Loucy (cell line): ENCODE measurements around the gene DCDC2B.
A peak's percentile ranks its signal among the peaks of the same experiment; 100 is the strongest.

ENCODE experiments used
- H2AFZ ChIP-seq: fragments of 200-600 bp; sonication (generic); 2 replicates; pipeline ENCODE4 v1.6.0; 2016; ENCODE audit warnings: antibody characterized with exemption, mild to moderate bottlenecking, low read length, moderate library complexity
- H3F3A ChIP-seq: fragments of 200-600 bp; 2 replicates; pipeline ENCODE4 v1.6.0; 2016; ENCODE audit warnings: antibody characterized with exemption, low read depth, mild to moderate bottlenecking
- H3K27me3 ChIP-seq: fragments of 200-600 bp; sonication (generic); 2 replicates; pipeline ENCODE4 v1.6.1; 2014; ENCODE audit warnings: low read length, mild to moderate bottlenecking; ENCODE audit not compliant: insufficient read depth, poor library complexity, severe bottlenecking
- H3K36me3 ChIP-seq: fragments of 200-600 bp; sonication (generic); 2 replicates; pipeline ENCODE4 v1.6.1; 2016; ENCODE audit warnings: low read length; ENCODE audit not compliant: insufficient read depth
- H3K4me1 ChIP-seq: fragments of 200-600 bp; sonication (generic); 2 replicates; pipeline ENCODE4 v1.5.1; 2014; ENCODE audit warnings: low read length, mild to moderate bottlenecking; ENCODE audit not compliant: insufficient read depth, poor library complexity, severe bottlenecking
- H3K4me2 ChIP-seq: fragments of 200-600 bp; sonication (generic); 2 replicates; pipeline ENCODE4 v1.6.0; 2014; ENCODE audit warnings: antibody characterized with exemption, low read length, low read depth, mild to moderate bottlenecking; ENCODE audit not compliant: poor library complexity, severe bottlenecking
- H3K4me3 ChIP-seq: fragments of 200-600 bp; sonication (generic); 2 replicates; pipeline ENCODE4 v1.5.1; 2014; ENCODE audit warnings: low read length, mild to moderate bottlenecking, mixed read lengths; ENCODE audit not compliant: poor library complexity, severe bottlenecking
- H3K79me2 ChIP-seq: fragments of 200-600 bp; sonication (generic); 2 replicates; pipeline ENCODE4 v1.6.1; 2014; ENCODE audit warnings: low read length; ENCODE audit not compliant: insufficient read depth
- H3K9ac ChIP-seq: fragments of 200-600 bp; sonication (generic); 2 replicates; pipeline ENCODE4 v1.6.0; 2014; ENCODE audit warnings: mild to moderate bottlenecking, low read depth, low read length, moderate library complexity; ENCODE audit not compliant: poor library complexity, severe bottlenecking
- H3K9me2 ChIP-seq: fragments of 200-600 bp; sonication (generic); replicated peaks from 2 replicates; pipeline ENCODE4 v1.6.1; 2016; ENCODE audit warnings: low read depth, low read length, mixed read lengths
- H3K9me3 ChIP-seq: fragments of 200-600 bp; sonication (generic); 2 replicates; pipeline ENCODE4 v1.6.1; 2014; ENCODE audit warnings: mild to moderate bottlenecking, antibody characterized with exemption, low read length, low read depth; ENCODE audit not compliant: insufficient read depth
- H4K20me1 ChIP-seq: fragments of 200-600 bp; sonication (generic); 2 replicates; pipeline ENCODE4 v1.6.0; 2014; ENCODE audit warnings: antibody characterized with exemption, low read length, mild to moderate bottlenecking; ENCODE audit not compliant: insufficient read depth, poor library complexity, severe bottlenecking
- CTCF ChIP-seq: fragments of 200-600 bp; sonication (generic); conservative IDR thresholded peaks from 2 replicates; pipeline ENCODE4 v1.5.1; 2014; ENCODE audit warnings: mild to moderate bottlenecking, antibody characterized with exemption, low read length
- EZH2phosphoT487 ChIP-seq: fragments of 200-600 bp; IDR thresholded peaks from 2 replicates; pipeline ENCODE4 v1.6.1; 2018; ENCODE audit warnings: antibody characterized with exemption, mild to moderate bottlenecking, moderate library complexity, borderline replicate concordance

The DCDC2B gene

GRCh38 chr1:32247452-32247851 is 38.6 kb downstream of the DCDC2B start:
- no peaks in the 10 kb centered on the region for H3K9me3 ChIP-seq
- H2AFZ ChIP-seq, result peak overlapping the region; percentile 70; the same call in 1 of the 2 replicates
- H3K4me1 ChIP-seq, result peaks cover 46% of the 10 kb centered on the region
- H3K79me2 ChIP-seq, result peaks cover 14% of the 10 kb centered on the region
- no peaks in the 10 kb centered on the region for H3K36me3 ChIP-seq
- H3K9me2 ChIP-seq, result no peaks in the 10 kb centered on the region
- peaks cover 6% of the 10 kb centered on the region; the same call in 1 of the 2 replicates for H3F3A ChIP-seq
- no peak overlapping the region for H3K4me3 ChIP-seq
- H4K20me1 ChIP-seq, result no peaks in the 10 kb centered on the region
- TF ChIP-seq EZH2phosphoT487 (no peak), CTCF (no peak)
- no peaks in the 10 kb centered on the region for H3K27me3 ChIP-seq
- peak overlapping the region; percentile 99 for H3K4me2 ChIP-seq
- H3K9ac ChIP-seq, result peak overlapping the region; percentile 95

GRCh38 chr1:32247983-32248889 is 39.3 kb downstream of the DCDC2B start:
- Histone ChIP-seq H3K36me3 (no peaks in the 10 kb centered on the region), H2AFZ (peak overlapping the region; percentile 70; the same call in 1 of the 2 replicates), H3K9ac (peak overlapping the region; percentile 95), H4K20me1 (no peaks in the 10 kb centered on the region), H3K4me2 (peak overlapping the region; percentile 99), H3K9me2 (no peaks in the 10 kb centered on the region), H3K9me3 (no peaks in the 10 kb centered on the region), H3K4me3 (peak overlapping the region; percentile 75), H3K27me3 (no peaks in the 10 kb centered on the region), H3F3A (peaks cover 6% of the 10 kb centered on the region; the same call in 1 of the 2 replicates), H3K79me2 (peaks cover 22% of the 10 kb centered on the region), H3K4me1 (peaks cover 53% of the 10 kb centered on the region)
- peak; percentile 82 for TF ChIP-seq CTCF
- TF ChIP-seq EZH2phosphoT487, result no peak

- peak overlapping the region; percentile 99 for H3K4me2 ChIP-seq
- H3K9me2 ChIP-seq, result no peaks in the 10 kb centered on the region
- H3K9ac ChIP-seq, result peak overlapping the region; percentile 95
- peak overlapping the region; percentile 75 for H3K4me3 ChIP-seq
- H3K79me2 ChIP-seq, result peaks cover 39% of the 10 kb centered on the region
- peaks cover 6% of the 10 kb centered on the region; the same call in 1 of the 2 replicates for H3F3A ChIP-seq
- H3K9me3 ChIP-seq, result no peaks in the 10 kb centered on the region
- peak overlapping the region; percentile 34; the same call in 1 of the 2 replicates for H2AFZ ChIP-seq
- H3K27me3 ChIP-seq, result no peaks in the 10 kb centered on the region
- TF ChIP-seq CTCF (no peak), EZH2phosphoT487 (no peak)
- H4K20me1 ChIP-seq, result peaks cover 2% of the 10 kb centered on the region
- no peaks in the 10 kb centered on the region for H3K36me3 ChIP-seq
- peaks cover 62% of the 10 kb centered on the region for H3K4me1 ChIP-seq
Observed at GRCh38 chr1:32249831-32250525, 41.1 kb downstream of the DCDC2B start.
